H1 (cell line): ENCODE results near the gene FBXL17. TPM values are rescaled to one million over a fixed set of nuclear protein-coding genes. Genes with fewer than 3 reads are reported as not detected.

ENCODE experiments used
- polyA plus RNA-seq, 7 experiments: library from polyadenylated mRNA; depleted of rRNA in 3 of 7; stranded (reverse) in 5 of 7; unstranded in 2 of 7; fragments of >200 nt in 5 of 7; fragments of 200-250 nt in 2 of 7; gene quantifications; 1 replicate in 5 of 7; 2 replicates in 1 of 7; 4 replicates in 1 of 7; pipeline versions ENCODE4 v1.2.1 to v1.2.3, GENCODE V29; 2011 to 2013; ENCODE audit warnings: missing spikeins in 2 of 7, mixed read lengths in 2 of 7
- total RNA-seq: library from RNA; stranded (reverse); fragmentation: NEBNext Ultra II Directional; extraction: Animal tissue kit (Norgen Biotek cat#: 25700); gene quantifications from 2 replicates; pipeline ENCODE4 v1.2.1, GENCODE V29; 2021
- TF ChIP-seq, protein P1 (sequence below): fragments of 300-600 bp; sonication (generic); IDR thresholded peaks from 2 replicates; pipeline ENCODE4 v1.7.1; 2012; ENCODE audit warnings: low read length, moderate library complexity, mild to moderate bottlenecking, inconsistent platforms; ENCODE audit not compliant: insufficient replicate concordance

The FBXL17 gene
- total and polyA plus RNA-seq, 2 of the 8 experiments (the other 6 are each of a cell fraction or from before 2014, with no cell fraction given), result 0.35 to 4.3 TPM

DNA sequence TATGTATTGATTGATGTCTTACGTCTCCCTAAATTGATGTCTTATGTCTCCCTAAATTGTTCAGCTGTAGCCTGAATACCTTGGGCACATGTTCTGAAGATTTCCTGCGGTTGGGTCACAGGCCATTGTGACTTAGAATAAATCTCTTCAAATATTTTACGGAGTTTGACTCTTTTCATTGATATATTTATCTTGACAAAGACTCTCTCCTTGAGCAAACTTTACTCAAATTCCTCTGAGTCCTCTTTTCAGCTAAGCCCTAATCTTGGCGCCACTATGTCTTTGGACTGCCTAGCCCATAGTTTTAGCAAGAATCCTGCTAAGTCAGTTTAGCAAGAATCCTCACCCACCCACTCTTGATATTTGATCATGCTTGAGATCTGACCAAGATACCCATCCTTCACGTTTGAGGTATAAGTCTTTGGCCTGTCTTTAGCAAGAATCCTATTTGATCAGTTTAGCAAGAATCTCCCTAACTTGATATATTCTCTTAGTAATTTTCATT, 35.3 kb upstream of the FBXL17 start (continued):
- TF ChIP-seq, protein P1, sequence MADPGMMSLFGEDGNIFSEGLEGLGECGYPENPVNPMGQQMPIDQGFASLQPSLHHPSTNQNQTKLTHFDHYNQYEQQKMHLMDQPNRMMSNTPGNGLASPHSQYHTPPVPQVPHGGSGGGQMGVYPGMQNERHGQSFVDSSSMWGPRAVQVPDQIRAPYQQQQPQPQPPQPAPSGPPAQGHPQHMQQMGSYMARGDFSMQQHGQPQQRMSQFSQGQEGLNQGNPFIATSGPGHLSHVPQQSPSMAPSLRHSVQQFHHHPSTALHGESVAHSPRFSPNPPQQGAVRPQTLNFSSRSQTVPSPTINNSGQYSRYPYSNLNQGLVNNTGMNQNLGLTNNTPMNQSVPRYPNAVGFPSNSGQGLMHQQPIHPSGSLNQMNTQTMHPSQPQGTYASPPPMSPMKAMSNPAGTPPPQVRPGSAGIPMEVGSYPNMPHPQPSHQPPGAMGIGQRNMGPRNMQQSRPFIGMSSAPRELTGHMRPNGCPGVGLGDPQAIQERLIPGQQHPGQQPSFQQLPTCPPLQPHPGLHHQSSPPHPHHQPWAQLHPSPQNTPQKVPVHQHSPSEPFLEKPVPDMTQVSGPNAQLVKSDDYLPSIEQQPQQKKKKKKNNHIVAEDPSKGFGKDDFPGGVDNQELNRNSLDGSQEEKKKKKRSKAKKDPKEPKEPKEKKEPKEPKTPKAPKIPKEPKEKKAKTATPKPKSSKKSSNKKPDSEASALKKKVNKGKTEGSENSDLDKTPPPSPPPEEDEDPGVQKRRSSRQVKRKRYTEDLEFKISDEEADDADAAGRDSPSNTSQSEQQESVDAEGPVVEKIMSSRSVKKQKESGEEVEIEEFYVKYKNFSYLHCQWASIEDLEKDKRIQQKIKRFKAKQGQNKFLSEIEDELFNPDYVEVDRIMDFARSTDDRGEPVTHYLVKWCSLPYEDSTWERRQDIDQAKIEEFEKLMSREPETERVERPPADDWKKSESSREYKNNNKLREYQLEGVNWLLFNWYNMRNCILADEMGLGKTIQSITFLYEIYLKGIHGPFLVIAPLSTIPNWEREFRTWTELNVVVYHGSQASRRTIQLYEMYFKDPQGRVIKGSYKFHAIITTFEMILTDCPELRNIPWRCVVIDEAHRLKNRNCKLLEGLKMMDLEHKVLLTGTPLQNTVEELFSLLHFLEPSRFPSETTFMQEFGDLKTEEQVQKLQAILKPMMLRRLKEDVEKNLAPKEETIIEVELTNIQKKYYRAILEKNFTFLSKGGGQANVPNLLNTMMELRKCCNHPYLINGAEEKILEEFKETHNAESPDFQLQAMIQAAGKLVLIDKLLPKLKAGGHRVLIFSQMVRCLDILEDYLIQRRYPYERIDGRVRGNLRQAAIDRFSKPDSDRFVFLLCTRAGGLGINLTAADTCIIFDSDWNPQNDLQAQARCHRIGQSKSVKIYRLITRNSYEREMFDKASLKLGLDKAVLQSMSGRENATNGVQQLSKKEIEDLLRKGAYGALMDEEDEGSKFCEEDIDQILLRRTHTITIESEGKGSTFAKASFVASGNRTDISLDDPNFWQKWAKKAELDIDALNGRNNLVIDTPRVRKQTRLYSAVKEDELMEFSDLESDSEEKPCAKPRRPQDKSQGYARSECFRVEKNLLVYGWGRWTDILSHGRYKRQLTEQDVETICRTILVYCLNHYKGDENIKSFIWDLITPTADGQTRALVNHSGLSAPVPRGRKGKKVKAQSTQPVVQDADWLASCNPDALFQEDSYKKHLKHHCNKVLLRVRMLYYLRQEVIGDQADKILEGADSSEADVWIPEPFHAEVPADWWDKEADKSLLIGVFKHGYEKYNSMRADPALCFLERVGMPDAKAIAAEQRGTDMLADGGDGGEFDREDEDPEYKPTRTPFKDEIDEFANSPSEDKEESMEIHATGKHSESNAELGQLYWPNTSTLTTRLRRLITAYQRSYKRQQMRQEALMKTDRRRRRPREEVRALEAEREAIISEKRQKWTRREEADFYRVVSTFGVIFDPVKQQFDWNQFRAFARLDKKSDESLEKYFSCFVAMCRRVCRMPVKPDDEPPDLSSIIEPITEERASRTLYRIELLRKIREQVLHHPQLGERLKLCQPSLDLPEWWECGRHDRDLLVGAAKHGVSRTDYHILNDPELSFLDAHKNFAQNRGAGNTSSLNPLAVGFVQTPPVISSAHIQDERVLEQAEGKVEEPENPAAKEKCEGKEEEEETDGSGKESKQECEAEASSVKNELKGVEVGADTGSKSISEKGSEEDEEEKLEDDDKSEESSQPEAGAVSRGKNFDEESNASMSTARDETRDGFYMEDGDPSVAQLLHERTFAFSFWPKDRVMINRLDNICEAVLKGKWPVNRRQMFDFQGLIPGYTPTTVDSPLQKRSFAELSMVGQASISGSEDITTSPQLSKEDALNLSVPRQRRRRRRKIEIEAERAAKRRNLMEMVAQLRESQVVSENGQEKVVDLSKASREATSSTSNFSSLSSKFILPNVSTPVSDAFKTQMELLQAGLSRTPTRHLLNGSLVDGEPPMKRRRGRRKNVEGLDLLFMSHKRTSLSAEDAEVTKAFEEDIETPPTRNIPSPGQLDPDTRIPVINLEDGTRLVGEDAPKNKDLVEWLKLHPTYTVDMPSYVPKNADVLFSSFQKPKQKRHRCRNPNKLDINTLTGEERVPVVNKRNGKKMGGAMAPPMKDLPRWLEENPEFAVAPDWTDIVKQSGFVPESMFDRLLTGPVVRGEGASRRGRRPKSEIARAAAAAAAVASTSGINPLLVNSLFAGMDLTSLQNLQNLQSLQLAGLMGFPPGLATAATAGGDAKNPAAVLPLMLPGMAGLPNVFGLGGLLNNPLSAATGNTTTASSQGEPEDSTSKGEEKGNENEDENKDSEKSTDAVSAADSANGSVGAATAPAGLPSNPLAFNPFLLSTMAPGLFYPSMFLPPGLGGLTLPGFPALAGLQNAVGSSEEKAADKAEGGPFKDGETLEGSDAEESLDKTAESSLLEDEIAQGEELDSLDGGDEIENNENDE, result no peak
